ENCODE data around the gene WDTC1.
"Not testable (repeated sequence)": the region's sequence is repeated elsewhere in the genome, so short reads cannot be mapped to it uniquely, and the experiment has no call there.

The WDTC1 gene

DNA sequence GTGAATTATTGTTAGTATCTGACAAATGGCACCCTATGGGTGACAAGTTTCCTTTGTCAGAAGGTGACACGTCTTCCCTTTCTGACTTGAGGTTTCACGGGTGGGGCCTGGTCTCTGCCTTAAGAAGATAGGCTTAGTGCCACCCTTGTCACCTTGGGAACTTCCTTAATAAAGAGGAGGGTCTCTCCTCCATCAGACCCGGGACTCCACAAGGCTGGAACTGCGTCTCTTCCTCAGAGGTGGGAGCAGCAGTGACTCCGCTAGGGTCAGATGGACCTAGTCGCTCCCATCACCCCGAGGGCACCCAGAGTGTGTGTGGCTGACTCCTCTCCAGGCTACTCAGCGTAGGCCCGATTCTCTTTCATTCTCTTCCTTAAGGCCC lies 774 bp upstream of the WDTC1 start:
- H3K4me3 ChIP-seq (ENCODE audit: low read depth, low read length) = peak overlapping the region; percentile 64
- TF ChIP-seq, protein P1, sequence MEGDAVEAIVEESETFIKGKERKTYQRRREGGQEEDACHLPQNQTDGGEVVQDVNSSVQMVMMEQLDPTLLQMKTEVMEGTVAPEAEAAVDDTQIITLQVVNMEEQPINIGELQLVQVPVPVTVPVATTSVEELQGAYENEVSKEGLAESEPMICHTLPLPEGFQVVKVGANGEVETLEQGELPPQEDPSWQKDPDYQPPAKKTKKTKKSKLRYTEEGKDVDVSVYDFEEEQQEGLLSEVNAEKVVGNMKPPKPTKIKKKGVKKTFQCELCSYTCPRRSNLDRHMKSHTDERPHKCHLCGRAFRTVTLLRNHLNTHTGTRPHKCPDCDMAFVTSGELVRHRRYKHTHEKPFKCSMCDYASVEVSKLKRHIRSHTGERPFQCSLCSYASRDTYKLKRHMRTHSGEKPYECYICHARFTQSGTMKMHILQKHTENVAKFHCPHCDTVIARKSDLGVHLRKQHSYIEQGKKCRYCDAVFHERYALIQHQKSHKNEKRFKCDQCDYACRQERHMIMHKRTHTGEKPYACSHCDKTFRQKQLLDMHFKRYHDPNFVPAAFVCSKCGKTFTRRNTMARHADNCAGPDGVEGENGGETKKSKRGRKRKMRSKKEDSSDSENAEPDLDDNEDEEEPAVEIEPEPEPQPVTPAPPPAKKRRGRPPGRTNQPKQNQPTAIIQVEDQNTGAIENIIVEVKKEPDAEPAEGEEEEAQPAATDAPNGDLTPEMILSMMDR (conservative IDR thresholded peaks at IDR 0.05; ENCODE audit: low read depth, low read length) = no peak
- no peak for DNase-seq (ENCODE audit: low read depth)

DNA sequence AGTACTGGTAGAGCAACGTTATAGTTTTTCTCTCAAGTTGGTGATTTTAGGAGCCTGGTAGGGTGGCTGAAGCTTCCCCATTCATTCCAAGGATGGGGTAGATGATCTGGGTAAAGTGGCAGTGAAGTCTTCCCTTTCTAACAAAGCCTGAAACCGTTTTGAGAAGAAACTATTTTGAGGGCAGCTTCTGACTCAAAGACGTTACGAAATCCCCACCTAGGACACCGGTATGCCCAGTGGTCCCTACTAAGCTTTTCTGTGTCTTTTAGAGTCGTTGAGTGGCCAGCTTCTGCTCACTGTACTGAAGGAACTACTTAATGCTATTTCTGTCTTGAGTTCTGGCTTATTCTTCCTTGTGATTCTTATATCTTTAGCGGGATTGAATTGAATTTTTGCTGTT lies 1.4 kb downstream of the WDTC1 start:
- H3K4me3 ChIP-seq (ENCODE audit: low read depth, low read length) = peak overlapping the region; percentile 71
- TF ChIP-seq, protein P1 (conservative IDR thresholded peaks at IDR 0.05; ENCODE audit: low read depth, low read length) = no peak
- peak; percentile 28 for DNase-seq (ENCODE audit: low read depth)

DNA sequence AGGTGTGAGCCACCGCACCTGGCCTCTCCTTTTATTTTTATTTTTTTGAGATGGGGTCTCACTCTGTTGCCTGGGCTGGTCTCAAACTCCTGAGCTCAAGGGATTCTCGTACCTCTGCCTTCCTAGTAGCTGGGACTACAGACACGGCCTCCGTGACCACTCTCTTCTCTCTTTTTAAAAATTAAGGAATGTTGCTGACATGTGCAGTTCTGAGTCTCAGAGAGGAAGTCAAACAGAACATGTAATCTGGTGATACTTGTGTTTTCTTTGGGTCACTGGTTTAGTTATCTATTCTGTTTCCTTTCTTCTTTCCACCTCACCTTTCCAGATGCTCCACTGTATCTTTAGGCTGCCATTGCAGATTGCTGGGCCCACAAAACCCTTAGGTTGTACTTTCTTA lies 2.7 kb downstream of the WDTC1 start:
- H3K4me3 ChIP-seq (ENCODE audit: low read depth, low read length) = no peak overlapping the region
- TF ChIP-seq, protein P1 (conservative IDR thresholded peaks at IDR 0.05; ENCODE audit: low read depth, low read length) = no peak
- DNase-seq (ENCODE audit: low read depth) = no peak

DNA sequence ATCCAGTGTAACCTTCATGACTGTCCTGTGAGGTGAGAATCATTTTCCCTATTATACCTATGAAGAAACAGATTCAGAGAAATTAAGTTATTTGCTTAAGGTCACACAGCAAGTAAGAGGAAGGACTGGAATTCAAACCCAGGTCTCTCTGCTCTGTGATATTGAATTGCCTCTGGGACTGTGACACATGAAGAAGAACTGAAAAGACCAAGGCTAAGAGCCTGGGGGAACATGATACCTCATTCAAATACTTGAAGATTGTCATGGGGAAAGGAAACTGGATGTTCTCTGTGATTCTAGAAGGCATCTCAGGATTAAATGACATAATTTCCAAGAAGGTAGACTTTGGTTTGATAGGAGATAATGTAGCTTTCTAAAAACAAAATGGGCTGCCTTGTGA lies 3.6 kb downstream of the WDTC1 start:
- H3K4me3 ChIP-seq (ENCODE audit: low read depth, low read length) = no peak overlapping the region
- TF ChIP-seq, protein P1 (conservative IDR thresholded peaks at IDR 0.05; ENCODE audit: low read depth, low read length) = no peak
- no peak for DNase-seq (ENCODE audit: low read depth)

DNA sequence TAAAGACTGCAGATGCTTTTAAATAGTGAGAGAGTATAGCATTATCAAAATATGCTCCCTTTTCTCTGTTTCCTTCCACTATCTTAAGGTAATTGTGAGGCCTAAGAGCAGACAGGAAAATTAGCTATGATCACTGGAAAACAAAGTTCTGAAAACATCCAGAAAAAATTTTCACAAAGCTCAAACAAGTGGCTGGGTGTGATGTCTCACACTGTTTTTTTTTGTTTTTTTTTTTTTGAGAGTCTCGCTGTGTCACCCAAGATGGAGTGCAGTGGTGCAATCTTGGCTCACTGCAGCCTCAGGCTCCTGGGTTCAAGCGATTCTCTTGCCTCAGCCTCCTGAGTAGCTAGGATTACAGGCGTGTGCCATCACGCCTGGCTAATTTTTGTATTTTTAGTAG lies 7.2 kb downstream of the WDTC1 start:
- no peak overlapping the region for H3K4me3 ChIP-seq (ENCODE audit: low read depth, low read length)
- TF ChIP-seq, protein P1 (conservative IDR thresholded peaks at IDR 0.05; ENCODE audit: low read depth, low read length) = no peak

DNA sequence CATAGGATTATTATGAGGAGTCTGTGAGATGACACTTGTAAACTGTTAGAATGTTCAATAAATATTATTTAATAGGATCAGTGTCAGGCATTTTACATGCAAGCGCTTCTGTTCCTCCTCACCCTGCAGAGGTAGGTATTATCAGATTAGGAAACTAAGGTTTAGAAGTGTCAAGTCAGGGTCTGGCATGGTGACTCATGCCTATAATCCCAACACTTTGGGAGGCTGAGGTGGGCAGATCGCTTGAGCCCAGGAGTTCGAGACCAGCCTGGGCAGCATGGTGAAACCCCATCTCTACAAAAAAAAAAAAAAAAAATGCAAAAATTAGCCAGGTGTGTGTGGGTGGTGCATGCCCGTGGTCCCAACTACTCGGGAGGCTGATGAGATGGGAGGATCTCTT lies 9.2 kb downstream of the WDTC1 start:
- not testable (repeated sequence) for H3K4me3 ChIP-seq (ENCODE audit: low read depth, low read length); DNase-seq (ENCODE audit: low read depth)

More for the DNA sequence above, 7.2 kb downstream of the WDTC1 start:
- no peak for DNase-seq (ENCODE audit: low read depth)

DNA sequence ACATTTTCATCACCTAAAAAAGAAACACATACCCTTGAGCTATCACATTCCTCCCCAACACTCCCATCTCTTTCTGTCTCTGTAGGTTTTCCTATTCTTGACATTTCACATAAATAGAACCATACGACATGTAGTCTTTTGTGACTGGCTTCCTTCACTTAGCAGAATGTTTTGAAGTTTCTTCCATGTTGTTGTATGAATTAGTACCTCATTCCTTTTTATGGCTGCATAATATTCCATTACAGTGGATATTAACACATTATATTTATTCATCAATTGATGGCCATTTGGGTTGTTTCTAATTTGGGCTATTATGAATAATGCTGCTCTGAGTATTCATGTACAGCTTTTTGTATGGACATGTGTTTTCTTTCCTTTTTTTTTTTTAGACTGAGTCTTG lies 11.8 kb downstream of the WDTC1 start:
- DNase-seq (ENCODE audit: low read depth) = no peak
- TF ChIP-seq, protein P1 (conservative IDR thresholded peaks at IDR 0.05; ENCODE audit: low read depth, low read length) = no peak

DNA sequence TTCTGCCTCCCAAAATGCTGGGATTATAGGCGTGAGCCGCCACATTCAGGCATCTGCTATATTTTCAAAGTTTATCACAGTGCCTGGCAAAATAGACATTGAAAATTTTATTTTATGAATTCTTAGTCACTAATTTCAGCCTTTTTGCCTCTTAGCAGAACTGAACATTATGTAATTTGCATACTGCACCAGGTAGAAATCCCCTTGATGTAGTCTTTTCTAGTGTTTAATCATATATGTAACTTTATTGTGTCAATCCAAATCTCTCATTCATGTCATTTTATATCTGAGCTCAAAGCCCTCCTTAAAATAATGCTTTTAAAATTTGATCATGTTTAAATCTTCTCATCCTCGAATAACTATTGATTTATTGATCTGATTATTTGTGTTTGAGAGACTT lies 19.2 kb downstream of the WDTC1 start:
- TF ChIP-seq, protein P1 (conservative IDR thresholded peaks at IDR 0.05; ENCODE audit: low read depth, low read length) = no peak
- no peak for DNase-seq (ENCODE audit: low read depth)
- H3K4me3 ChIP-seq (ENCODE audit: low read depth, low read length) = no peak overlapping the region

More for the DNA sequence above, 11.8 kb downstream of the WDTC1 start:
- H3K4me3 ChIP-seq (ENCODE audit: low read depth, low read length) = no peak overlapping the region
